ENCODE results near the gene TIGD1.
"Not testable (repeated sequence)": the region's sequence is repeated elsewhere in the genome, so short reads cannot be mapped to it uniquely, and the experiment has no call there.

The TIGD1 gene

GRCh38 chr2:232571026-232571474 is 20.7 kb upstream of the TIGD1 start:
- DNase-seq (ENCODE audit: low read depth in 1 of 2, low spot score in 1 of 2), result no peak

- DNase-seq (ENCODE audit: low read depth in 1 of 2, low spot score in 1 of 2), result not testable (repeated sequence)
Observed at GRCh38 chr2:232570481-232570880, 20.1 kb upstream of the TIGD1 start.

GRCh38 chr2:232569541-232569940 is 19.2 kb upstream of the TIGD1 start:
- DNase-seq (ENCODE audit: low read depth in 1 of 2, low spot score in 1 of 2), result no peak

- DNase-seq (ENCODE audit: low read depth in 1 of 2, low spot score in 1 of 2), result no peak
Observed at GRCh38 chr2:232568161-232568560, 17.8 kb upstream of the TIGD1 start.

- no peak for DNase-seq (ENCODE audit: low read depth in 1 of 2, low spot score in 1 of 2)
Observed at GRCh38 chr2:232567721-232568120, 17.4 kb upstream of the TIGD1 start.

GRCh38 chr2:232563580-232563979 is 13.2 kb upstream of the TIGD1 start:
- no peak for DNase-seq (ENCODE audit: low read depth in 1 of 2, low spot score in 1 of 2)

GRCh38 chr2:232562515-232563151 is 12.3 kb upstream of the TIGD1 start:
- no peak for DNase-seq (ENCODE audit: low read depth in 1 of 2, low spot score in 1 of 2)

GRCh38 chr2:232556426-232556825 is 6.1 kb upstream of the TIGD1 start:
- DNase-seq (ENCODE audit: low read depth in 1 of 2, low spot score in 1 of 2), result no peak

- DNase-seq (ENCODE audit: low read depth in 1 of 2, low spot score in 1 of 2), result no peak
Observed at GRCh38 chr2:232551776-232552175, 1.4 kb upstream of the TIGD1 start.

GRCh38 chr2:232551250-232551638 is 887 bp upstream of the TIGD1 start:
- DNase-seq (ENCODE audit: low read depth in 1 of 2, low spot score in 1 of 2), result no peak

GRCh38 chr2:232549655-232550353 is 553 bp downstream of the TIGD1 start:
- DNase-seq (ENCODE audit: low read depth in 1 of 2, low spot score in 1 of 2), result no peak

GRCh38 chr2:232547991-232548390 is 2.4 kb downstream of the TIGD1 start:
- DNase-seq (ENCODE audit: low read depth in 1 of 2, low spot score in 1 of 2), result no peak

- DNase-seq (ENCODE audit: low read depth in 1 of 2, low spot score in 1 of 2), result no peak
Observed at GRCh38 chr2:232545511-232546375, 4.6 kb downstream of the TIGD1 start.

GRCh38 chr2:232544674-232545073 is 5.7 kb downstream of the TIGD1 start:
- no peak for DNase-seq (ENCODE audit: low read depth in 1 of 2, low spot score in 1 of 2)

GRCh38 chr2:232543928-232544631 is 6.3 kb downstream of the TIGD1 start:
- DNase-seq (ENCODE audit: low read depth in 1 of 2, low spot score in 1 of 2), result no peak

GRCh38 chr2:232543491-232543890 is 6.9 kb downstream of the TIGD1 start:
- no peak for DNase-seq (ENCODE audit: low read depth in 1 of 2, low spot score in 1 of 2)

- DNase-seq (ENCODE audit: low read depth in 1 of 2, low spot score in 1 of 2), result no peak
Observed at GRCh38 chr2:232542715-232543467, 7.5 kb downstream of the TIGD1 start.

GRCh38 chr2:232541961-232542714 is 8.2 kb downstream of the TIGD1 start:
- DNase-seq (ENCODE audit: low read depth in 1 of 2, low spot score in 1 of 2), result no peak

- DNase-seq (ENCODE audit: low read depth in 1 of 2, low spot score in 1 of 2), result no peak
Observed at GRCh38 chr2:232541195-232541960, 9.0 kb downstream of the TIGD1 start.

Data from activated T-helper 1 cell treated with anti-CD3 and anti-CD28 coated beads, Interleukin-2, amount 50 U/mL, for 16 hours (primary cell).